Stimulated activated CD4-positive, alpha-beta T cell treated with anti-CD3 and anti-CD28 coated beads, Interleukin-2, amount 100 ng/mL, for 24 hours (primary cell): ENCODE results near the gene RAE1.

Experiments
- DNase-seq, 2 donors: peaks; one replicate each; pipeline ENCODE4 v3.0.0-alpha.2; 2020

The RAE1 gene

DNA sequence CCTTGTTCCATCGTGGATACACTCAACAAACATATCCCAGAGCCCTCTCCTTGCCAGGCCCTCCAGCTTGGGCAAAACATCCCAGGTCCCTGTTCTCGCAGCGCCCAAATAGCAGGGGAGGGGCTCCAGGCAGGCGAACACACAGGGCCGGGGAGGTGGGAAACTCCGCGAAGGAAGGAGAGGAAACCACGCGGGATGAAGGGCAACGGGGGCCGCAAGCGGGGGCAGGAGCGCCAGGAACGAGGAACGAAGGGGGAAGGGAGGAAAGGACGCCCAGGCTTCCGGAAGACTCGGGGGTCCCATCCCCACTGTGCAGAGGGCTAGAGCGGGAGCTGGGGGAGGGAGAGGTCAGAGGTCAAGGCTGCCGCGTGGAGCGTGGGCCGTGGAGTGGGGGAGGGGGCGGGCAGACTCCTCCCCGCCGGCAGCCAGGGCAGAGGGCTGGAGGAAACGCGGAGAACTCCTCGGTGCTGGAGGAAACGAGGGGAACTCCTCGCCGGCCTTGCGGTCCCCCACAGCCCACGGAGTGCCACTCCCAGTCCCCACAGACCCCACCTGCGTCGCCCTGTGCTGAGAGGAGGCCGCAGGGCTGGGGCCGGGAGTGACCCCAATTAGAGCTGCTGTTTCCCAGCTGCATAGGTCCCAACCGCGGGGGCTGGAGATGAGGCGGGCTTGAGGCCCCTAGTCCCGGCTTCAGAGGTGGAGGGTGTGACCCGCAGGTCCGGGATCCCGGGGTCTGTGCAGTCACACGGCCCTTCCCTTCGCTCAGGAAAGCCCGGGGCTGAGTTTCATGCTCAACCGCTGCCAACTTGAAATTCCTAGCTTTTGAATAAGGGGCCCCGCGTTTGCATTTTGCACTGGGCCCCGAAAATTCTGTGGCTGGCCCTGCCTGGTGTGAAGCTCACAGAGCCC, 38.9 kb downstream of the RAE1 start:
- DNase-seq, result peak; percentile 71 to 78

DNA sequence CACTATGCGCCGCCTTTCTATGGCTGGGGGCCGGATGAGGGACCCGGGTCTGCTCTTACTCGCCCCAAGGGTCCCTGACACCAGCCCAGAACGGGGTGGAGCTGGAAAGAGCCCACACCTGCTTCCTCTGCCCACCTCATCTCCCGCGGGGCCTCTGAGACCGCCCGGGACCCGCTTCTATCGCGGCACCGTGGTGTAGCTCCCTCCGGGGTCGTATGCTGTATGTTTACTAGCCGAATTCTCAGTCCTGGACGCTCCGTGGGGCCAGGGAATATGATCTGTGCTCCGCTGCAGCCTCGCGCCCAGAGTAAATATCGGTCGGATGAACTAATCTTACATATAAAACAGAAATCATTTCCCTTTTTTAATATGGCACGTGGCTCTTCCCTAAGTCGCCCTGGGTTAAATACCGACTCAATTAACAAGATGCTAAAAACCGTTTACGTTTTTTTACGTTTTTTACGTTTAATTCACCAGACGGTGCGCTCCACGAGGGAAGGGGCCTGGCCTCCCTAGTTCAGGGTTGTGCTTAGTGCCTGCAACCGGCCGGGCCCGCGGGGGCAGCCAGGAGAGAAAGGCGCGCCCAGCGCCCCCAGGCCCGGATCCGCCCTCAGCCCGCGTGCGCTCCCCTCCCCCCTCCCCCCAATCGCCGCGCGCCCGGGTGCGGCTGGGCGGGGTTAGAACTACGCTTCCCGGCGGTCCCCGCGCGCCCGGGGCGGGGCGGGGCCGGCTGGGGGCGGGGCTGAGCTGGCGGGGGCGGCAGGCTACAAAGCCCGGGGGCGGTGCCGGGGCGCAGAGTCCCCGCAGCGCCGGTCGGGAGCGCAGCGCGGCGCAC, 39.8 kb downstream of the RAE1 start, which contains the start of gene RBM38:
RBM38 (plus strand) TSS at position 793 of the 835 bp plus-strand sequence. CDS start 186 bp downstream, outside the sequence.
- DNase-seq, result peak; percentile 83 to 86

DNA sequence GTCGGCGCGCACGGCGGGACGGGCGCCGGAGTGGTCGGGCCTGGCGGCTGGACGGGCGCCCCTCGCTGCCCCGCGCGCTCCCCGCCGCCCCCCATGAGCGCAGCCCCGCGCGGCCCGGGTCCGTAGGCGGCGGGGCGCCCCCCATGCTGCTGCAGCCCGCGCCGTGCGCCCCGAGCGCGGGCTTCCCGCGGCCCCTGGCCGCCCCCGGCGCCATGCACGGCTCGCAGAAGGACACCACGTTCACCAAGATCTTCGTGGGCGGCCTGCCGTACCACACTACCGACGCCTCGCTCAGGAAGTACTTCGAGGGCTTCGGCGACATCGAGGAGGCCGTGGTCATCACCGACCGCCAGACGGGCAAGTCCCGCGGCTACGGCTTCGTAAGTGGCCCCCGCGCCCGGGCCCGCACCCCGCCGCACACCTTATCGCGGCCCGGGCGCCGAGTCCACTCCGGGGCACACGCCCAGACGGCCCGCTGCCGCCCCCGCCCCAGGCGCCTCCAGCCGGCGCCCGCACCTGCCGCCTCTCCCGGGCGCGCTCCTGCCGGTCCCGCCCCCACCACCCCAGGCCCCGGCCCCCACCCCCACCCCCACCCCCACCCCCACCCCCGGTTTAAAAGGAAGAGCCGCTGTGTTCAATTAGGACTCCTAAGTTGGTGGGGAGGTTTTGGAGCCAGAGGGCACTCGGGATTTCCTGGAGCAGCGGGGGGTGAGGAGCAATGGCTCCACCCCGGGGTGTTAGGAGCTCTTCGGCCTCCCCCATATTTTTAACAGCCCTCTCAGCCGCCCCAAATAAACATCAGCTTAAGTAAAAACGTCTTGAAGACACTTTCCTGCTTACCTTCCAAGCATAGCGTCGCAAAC, 40.6 kb downstream of the RAE1 start:
- peak in 1 of 2 donors; percentile 49 for DNase-seq

DNA sequence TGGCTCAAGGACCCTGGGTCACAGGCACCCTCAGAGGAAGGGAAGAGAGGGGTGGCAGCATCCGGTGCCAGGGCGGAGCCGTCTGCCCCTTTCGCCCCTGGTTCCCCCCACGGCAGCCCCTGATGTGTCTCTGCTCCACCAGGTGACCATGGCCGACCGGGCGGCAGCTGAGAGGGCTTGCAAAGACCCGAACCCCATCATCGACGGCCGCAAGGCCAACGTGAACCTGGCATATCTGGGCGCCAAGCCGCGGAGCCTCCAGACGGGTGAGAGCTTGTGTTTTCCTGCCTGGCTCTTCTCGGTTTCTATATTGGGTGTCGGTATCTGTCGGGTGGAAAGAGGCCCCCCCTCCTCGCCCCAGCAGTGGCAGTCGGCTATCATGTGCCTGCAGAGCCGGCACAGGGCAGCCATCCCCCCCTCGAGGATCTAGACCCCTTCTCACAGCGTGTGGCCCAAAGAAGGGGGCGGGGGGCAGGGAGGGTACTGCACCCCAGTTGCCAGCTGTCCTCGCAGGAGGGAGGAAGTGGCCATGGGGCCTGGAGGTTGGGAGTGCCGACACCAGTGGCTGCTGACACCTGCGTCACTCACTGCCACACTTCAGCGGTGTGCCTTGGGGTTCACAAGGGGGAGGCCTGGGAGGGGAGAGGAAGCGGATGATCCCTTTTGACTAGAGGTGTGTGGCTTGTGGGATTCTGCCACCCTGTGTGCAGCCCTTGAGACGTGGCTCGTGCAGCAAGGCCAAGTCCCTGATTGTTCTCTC, 41.6 kb downstream of the RAE1 start:
- DNase-seq, result peak; percentile 72

DNA sequence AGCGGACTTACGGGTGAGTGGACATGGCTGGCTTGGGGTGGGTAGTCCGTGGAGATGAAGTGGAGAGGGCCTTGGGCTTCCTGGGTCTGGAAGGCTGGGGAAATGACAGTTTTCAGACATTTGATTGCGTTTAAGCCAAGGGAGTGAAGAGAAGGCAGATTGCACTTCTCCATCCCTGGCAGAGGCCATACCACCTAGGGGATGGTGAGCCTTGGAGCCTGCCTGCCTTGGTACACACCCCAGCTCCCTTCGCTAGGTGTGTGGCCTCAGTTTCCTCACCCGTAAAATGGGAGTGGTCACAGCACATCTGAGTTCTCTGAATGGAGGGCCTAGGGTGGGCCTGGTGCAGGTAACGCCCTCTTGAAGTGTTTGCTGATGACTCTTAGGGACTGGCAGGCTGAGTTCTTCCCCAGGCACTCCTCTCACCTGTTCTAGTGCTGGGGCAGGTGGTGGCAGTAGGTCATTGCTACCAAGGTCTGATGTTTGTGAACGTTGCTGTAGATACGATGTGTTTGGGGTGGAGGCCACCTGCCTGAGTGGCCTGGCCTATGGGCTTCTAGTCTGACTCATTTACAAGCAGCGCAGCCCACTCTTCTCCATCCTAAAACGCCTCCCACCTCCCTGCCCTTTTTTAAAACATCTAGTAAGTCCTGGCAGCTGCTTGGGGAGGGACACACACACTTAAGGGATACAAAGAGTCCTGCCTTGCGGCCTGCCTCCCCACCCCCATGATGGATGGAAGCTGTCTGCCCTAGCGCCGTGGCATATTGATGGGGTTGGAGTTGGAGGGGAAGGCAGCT, 42.5 kb downstream of the RAE1 start:
- no peak for DNase-seq

DNA sequence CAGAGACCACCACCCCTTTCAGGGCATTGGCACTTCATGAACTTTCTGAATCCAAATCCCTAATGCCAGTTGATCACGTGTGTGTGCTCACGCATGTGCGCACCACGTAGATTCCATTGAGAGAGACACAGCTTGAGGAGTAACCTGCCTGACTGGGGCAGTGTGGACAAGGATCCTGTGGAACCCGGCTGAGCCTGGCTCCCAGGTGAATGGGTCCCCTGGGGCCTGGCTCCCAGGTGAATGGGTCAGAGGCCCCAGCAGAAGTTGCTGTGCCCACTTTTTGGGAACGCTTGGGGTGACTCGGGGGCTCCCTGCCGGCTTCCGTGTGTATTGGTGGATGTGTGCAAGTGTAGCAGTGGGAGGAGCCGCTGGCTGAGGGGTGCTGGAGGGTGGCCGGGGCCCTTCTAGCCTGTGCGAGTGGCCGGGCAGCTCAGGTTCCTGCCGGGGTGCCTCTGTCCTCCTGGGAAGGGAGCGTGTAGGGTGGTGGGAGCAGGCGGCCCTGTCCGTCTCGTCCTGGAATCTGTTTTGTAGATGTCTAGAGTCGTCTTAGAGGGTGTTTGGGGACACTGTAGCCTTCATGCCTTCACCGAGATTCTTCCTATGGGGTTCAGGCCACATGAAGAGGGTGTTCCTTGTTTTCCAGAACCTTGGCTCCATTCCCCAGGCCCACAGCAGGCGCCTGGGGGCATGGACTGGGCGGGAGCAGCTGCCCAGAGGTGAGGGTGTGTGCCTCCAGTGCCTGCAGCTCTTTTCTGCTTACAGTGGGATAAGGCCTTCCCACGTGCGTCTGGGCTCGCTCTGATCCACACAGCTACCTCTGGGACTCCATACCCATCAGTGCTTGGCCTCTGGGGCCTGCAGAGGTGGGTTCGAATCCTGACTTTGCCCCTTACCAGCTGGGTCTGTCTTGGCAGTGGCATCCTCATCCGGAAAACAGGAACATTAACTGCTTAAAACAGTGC, 43.3 kb downstream of the RAE1 start:
- DNase-seq, result no peak

DNA sequence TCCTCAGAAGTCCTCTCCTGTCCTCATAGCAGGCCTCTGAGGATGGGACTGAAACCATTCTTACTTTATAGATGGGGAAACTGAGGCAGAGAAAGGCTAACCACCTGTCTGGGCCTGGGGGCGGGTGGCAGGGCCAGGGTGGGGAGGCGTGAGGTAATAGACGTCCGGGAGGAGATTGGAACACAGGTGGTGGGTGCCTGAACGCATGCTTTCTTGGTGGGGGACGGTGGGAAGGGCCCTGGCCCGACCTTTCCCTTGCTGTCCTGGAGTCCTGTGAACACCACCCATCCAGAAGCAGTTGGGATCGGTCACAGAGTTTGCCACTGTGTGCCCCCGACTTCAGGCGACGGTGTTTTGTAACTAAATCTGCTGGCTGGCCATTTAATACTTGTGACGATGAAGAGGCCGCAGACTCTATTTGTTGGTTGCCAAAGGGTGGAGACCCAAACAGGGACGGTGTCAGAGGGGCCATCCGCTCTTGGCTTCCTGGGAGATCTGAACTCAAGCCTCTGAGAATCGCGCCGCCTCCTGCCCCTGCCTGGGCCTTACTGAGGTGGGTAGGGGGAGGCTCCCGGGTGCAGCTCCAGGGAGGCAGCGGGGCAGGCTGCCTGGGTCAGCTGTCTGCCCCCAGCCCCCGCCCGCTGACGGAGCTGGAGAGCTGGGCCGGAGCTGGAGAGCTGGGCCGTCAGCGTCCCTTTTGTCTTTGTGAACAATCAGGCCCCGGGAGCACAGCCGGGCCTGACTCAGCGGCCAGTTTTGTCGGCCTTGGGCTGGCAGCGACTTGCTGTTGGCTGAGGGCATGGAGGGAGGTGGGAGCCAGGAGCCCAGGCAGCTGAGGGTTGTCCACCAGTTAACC, 44.3 kb downstream of the RAE1 start:
- no peak for DNase-seq

DNA sequence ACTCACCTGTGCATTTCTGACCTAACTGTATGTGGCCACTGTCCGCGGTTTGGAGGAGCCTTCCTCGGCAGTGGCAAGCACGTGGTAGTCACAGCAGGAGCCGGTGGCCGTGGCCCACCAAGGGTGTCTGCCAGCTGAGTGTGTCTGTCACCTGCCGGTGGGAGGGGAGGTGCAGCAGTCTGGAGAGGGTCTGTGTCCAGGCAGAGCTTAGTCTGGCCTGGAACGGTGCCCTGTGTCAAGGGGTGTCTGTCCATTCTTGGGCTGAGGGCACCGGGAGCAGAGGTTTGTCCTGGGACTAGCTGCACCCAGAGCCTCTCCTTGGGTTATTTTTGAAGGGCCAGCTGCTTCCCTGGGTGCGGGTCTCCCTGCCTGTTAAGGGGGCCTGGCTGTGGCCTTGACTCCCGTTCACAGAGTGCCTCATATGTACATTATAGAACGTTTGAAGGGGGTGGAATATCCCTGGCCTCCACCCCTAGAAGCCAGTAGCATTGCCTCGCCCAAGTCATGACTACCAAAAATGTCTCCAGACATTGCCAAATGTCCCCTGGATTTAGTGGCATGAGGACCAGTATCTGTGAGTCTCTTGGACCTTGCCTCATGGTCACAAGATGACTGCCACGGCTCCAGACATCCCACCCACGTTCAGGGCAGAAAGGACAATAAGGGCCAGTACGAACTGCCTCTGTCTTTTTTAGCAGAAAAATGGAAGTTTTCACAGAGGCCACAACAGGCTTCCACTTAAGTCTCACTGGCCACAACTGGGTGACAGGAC, 45.3 kb downstream of the RAE1 start:
- DNase-seq, result no peak

DNA sequence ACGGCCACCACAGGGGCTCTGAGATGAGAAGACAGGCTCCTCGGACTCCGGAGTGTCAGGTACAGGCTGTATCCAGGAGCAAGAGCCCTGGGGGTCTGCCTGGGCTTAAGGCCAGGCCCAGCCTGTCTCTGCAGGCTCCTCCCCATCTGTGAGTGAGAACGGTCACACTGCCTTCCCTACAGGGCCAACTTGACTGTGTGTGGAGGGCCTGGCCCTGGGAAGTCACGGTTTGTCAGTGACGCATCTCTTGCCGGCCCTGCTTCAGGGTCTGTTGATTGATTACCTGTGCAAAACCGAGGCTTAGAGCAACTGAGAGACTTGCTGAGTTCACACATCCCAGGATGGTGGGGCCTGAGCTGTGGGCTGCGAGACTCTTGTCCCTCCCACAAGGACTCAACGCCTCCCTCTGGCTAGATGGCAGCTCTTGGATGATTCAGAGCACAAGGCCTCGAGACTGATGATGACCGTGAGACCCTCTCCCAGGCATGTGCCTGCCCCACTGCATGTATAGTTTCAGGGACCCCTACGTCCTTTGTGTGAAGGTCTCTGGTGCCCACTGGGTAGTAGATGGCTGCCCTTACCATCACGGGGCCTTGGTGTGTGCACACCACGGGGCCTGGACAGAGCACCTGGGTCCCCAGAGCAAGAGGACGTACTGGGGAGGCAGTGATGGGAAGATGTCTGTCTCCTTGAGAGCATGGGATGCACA, 46.1 kb downstream of the RAE1 start:
- DNase-seq, result no peak

DNA sequence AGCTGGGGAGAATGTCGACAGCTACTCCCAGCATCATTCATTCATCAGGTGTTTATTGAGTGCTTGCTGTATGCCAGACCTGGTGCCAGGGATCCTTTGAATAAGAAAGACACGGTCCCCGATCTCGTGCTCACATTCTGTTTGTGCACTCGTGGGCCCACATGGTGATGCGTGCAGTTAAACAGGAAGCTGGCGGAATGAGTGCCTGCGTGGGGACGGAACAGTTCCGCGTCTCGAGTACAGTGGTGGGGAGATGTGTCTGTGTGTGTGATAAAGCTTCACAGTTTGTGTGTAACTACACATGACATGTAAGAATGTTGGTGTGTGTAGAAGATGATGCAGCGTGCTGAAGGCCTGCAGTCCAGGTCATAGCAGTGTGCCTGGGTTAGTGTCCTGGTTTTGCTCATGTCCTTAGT, 46.6 kb downstream of the RAE1 start:
- DNase-seq, result peak; percentile 51 to 57

DNA sequence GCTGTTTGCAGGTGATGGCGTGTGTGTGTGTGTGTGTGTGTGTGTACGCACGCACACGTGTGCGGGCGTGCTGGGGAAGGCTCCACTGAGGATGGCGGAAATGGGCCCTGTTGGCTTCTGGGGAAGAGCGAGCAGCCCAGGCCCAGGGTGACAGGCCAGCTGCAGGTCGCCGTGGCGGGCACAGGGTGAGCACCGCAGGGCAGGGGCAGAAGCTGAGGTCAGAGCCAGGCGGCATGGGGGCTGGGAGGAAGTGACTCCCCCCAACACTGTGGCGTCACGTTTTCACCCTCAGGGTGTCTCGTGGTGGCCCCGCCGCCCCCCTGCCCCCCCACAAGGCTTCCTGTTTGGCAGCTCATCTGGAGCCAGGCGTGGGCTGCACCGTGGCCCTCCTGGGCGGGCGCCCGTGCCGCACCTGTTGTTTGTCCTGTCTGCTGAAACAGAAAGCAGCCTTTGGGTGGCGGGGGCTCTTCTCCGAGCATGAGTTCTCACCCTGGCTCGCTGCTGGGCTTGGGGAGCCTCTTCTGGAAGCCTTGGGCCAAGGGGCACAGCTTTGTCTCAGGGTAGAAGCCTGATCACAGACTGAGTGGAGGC, 47.3 kb downstream of the RAE1 start:
- DNase-seq, result peak; percentile 83 to 85

DNA sequence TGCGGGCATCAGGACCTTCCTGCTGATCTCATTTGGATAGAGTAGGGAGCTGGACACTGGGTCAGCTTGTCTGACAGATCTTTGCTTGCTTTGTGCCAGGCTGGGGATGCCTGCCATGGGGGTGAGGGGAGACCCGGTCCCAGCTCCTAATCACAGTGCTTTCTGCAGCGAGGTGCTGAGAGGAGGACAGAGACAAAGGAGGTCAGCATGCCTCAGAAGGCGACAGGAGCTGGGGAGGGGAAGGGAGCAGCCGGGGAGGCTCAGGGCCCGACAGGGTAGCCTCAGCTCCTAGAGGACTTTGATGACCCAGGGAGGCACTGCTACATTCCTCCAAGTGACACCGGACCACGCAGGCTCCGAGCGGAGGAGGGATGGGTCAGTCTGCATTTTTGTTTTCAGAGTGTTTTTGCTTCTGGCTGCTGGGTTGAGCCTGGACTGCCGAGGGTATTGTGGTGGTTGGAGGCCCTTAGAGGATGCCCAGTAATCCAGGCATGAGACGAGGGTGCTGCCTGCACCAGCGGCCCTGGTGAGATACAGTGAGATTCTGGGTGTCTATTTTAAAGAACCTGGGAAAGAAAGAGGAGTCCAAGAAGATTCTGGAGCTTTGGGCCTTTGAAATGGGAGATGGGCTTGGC, 48.0 kb downstream of the RAE1 start:
- DNase-seq, result no peak

DNA sequence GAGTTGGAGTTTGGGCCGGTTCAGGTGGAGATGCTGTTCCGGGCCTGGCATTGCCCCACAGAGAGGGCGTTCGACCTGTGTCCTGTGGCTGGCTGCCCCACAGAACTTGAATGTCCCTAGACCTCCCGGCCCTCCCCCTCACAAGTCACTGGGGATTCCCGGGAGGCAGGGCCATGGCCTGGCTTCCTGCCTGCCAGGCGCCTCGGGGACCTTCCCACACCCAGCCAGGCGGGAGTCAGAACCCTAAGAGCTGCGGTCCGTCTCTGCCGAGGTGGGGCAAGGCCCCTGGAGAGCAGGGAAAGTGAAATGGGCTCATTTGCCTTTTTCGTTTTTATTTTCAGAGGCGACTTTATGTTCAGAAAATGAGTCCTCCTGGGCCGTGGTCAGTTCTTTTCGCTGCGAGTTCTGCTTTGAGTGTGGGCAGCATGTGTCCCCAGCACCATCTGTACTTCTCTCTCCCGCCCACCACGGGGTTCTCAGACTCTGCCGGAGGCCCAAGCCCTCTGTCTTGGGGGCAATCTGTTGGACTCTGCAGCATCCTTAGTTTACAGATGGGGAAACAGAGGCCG, 48.6 kb downstream of the RAE1 start:
- DNase-seq, result peak; percentile 62 to 70

DNA sequence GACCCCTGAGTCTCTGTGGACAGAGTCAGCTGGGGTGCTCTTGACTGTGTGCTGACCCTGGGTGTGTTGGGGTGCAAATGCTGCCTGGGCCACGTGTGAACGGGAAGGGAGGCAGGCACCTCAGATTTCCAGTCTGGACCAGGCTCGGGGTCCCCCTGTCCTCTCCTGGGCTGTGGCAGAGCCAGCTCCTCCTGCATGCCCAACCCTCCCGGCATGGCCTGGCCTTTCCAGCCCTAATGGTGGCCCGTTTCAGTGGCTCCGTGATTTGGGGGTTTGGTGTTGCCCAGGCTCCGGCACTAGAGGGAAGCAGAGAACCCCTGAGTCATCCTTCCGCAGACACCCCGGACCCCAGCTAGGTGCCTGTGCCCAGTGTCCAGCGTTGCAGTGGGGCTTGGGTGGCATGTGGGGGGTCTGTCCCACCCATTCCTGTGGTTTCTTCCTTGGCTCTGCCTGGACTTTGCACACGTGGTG, 49.2 kb downstream of the RAE1 start:
- no peak for DNase-seq

DNA sequence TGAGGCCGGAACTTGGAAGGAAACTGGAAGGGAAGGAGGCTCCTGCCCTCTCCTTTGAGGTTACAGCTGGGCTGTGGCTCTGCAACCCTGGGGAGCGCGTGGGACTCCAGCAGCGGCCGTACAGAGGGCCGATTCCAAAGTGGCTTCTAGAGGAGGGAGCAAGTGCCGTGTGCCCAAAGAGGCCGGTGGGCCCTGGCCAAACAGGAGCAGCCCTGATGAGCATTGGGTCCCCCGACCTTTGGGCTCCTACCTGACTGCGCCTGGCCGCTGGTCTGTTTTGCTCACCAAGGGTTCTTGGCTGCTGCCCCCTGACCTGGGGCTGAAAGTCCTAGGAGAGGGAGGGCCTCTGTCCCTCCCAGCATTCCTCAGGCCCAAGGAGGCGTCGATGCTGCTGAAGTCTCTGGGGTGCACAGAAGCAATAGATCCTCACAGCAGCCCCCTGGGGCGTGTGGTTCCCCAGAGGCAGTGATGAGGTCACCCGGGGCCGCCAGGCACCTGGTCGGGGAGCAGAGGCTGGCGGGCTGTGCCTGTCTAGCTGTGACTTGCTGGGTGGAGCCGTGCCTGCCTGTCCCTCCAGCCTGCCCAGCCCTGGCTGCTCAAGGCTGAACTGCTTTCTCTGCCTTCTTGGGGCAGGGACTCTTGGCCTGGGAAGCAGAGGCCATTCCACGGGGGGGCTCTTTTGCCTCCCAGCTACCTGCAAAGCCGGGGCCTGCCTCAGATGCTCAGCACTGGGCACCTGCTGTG, 49.9 kb downstream of the RAE1 start:
- DNase-seq, result no peak
